Aorta (tissue), 5 donors: Measurements from ENCODE around the gene SLC38A7. TPM values are rescaled to one million over a fixed set of nuclear protein-coding genes. Genes with fewer than 3 reads are reported as not detected.

Experiments used
- ATAC-seq: fragments of 200-7000 bp; cut with Tn5 transposase; one replicate; pipeline ENCODE4 v1.9.1; 2022; ENCODE audit warnings: moderate library complexity; ENCODE audit not compliant: low FRiP score
- DNase-seq, 2 donors: peaks; one replicate each; pipeline ENCODE4 v3.0.0-alpha.2; 2020
- H3K27ac ChIP-seq, 2 donors: one replicate each; pipeline ENCODE4 v1.5.1; 2013; ENCODE audit warnings: low read length in 2 of 2, mild to moderate bottlenecking in 2 of 2, moderate library complexity in 2 of 2, control low read depth in 1 of 2, inconsistent platforms in 1 of 2, low read depth in 1 of 2
- H3K27me3 ChIP-seq, 2 donors: one replicate each; pipeline ENCODE4 v1.6.1; 2013; ENCODE audit warnings: control low read depth in 1 of 2, low read length in 1 of 2, mild to moderate bottlenecking in 1 of 2, moderate library complexity in 1 of 2; ENCODE audit not compliant: insufficient read depth in 2 of 2, control insufficient read depth in 1 of 2
- H3K36me3 ChIP-seq, 2 donors: one replicate each; pipeline ENCODE4 v1.6.1; 2013; ENCODE audit warnings: control low read depth in 1 of 2, low read length in 1 of 2, mild to moderate bottlenecking in 1 of 2; ENCODE audit not compliant: insufficient read depth in 2 of 2, control insufficient read depth in 1 of 2
- H3K4me1 ChIP-seq, 2 donors: one replicate each; pipeline ENCODE4 v1.6.1; 2013; ENCODE audit warnings: low read length in 2 of 2, control low read depth in 1 of 2, mild to moderate bottlenecking in 1 of 2, moderate library complexity in 1 of 2; ENCODE audit not compliant: insufficient read depth in 2 of 2, control insufficient read depth in 1 of 2
- H3K4me3 ChIP-seq, 2 donors: one replicate each; pipeline ENCODE4 v1.5.1; 2013; ENCODE audit warnings: low read length in 2 of 2, control low read depth in 1 of 2, mild to moderate bottlenecking in 1 of 2
- H3K9me3 ChIP-seq: one replicate; pipeline ENCODE4 v1.6.1; 2013; ENCODE audit warnings: mild to moderate bottlenecking, low read length; ENCODE audit not compliant: control insufficient read depth
- WGBS, 2 donors: extraction: QIAGEN DNeasy Blood & Tissue Kit; methylation state at CpG; one replicate each; pipeline ENCODE4 v1.1.7; 2013; 5-methylcytosine and 5-hydroxymethylcytosine counted together
- intact Hi-C, 2 donors: fragments of 100-400 bp; cut with DNase I; formaldehyde crosslinking; loops; one replicate each; pipeline versions ENCODE4 v1.14.2 to v1.15.0; 2022
- polyA plus RNA-seq, 2 donors: library from polyadenylated mRNA; stranded (reverse); fragments of 200-250 nt; gene quantifications; one replicate each; pipeline ENCODE4 v1.2.3, GENCODE V29; 2013
- total RNA-seq, 2 donors: library from RNA; stranded (reverse); fragmentation: NEBNext Ultra II Directional; extraction: Animal tissue kit (Norgen Biotek cat#: 25700); gene quantifications; one replicate each; pipeline ENCODE4 v1.2.1, GENCODE V29; 2021
- donor health status: healthy with polysubstance abuse.
- donor health status: Bipolar disorder and iron deficiency.
- donor health status: DM: no; HTN: no; CAD: no.
- donor health status: DM: no; HTN: no; CAD: no.
- donor health status: DM: yes; HTN: yes; CAD: no.

Gene SLC38A7
- total and polyA plus RNA-seq, 4 donors = 1.5 to 22.9 (median 9.4) TPM

DNA sequence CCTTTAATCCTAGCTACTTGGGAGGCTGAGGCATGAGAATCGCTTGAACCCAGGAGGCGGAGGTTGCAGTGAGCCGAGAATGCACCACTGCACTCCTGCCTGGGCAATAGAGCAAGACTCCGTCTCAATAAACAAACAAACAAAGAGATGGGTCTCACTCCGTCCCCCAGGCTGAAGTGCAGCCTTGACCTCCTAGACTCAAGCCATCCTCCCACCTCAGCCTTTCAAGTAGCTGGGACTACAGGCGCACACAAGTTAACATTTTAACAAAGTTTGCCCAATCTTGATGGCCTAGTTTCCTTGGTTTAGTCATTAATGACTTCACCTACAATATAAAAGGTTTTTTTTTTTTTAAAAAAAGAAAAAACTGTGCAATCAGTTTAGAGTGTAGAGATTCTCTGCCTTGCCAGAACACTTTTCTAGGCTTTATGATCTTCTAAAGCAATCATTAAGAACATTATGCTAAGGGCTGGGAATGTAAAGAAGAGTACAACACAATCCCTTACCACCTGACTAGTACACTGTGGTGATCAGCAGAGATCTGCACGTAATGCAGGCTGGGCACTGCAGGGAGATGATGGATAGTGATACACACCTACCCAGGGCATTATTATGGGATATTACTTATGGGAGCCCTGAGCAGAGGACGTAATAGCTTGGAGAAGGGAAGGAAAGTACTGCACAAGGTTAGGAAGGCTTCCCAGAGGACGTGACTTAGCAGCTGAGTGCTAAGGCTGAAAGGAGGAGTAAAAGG, 42.6 kb upstream of the SLC38A7 start:
- intact Hi-C loops = no loop called here
- ATAC-seq (no peak), DNase-seq (no peak)
- 85 to 91% methylated on average over 9 of the region's 9 CpGs for WGBS, 2 donors
- Histone ChIP-seq H3K4me1 (no peaks in the 10 kb centered on the region), H3K27ac (no peak overlapping the region), H3K9me3 (no peaks in the 10 kb centered on the region), H3K4me3 (no peak overlapping the region), H3K36me3 (peaks cover 0 to 3% of the 10 kb centered on the region in 2 donors), H3K27me3 (no peaks in the 10 kb centered on the region)

DNA sequence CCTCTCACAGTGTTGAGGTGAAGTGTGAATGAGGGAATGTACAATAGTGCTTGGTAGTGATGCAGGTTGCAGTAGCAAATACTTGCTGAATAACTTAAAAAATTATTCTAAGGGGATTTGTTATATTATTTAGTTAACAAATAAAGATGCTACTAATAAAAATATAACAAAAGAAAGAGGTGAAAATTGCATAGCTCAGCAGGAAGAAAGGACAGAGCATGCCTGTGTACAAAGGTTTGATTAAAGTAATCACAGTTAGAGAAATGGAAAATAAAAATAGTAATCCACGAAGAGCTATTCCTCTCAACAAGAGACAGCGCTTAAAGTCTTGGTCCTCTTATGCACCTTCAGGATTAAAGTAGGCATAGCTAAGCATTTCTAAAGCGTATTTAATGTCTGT, 38.5 kb upstream of the SLC38A7 start:
- no peak for ATAC-seq
- H3K9me3 ChIP-seq = no peaks in the 10 kb centered on the region
- no peaks in the 10 kb centered on the region for H3K27me3 ChIP-seq
- no peaks in the 10 kb centered on the region for H3K4me1 ChIP-seq
- no peak for DNase-seq
- H3K4me3 ChIP-seq = no peak overlapping the region
- 31 to 61% methylated on average over 3 of the region's 3 CpGs for WGBS, 2 donors
- H3K36me3 ChIP-seq = peaks cover 4% of the 10 kb centered on the region in 2 donors
- intact Hi-C loops = no loop called here
- no peak overlapping the region for H3K27ac ChIP-seq

GRCh38 chr16:58717994-58718393, 33.4 kb upstream of the SLC38A7 start:
- ATAC-seq (no peak), DNase-seq (no peak)
- WGBS, 2 donors = 93% methylated on average over 13 of the region's 13 CpGs
- Histone ChIP-seq H3K9me3 (no peaks in the 10 kb centered on the region), H3K4me1 (no peaks in the 10 kb centered on the region), H3K36me3 (peaks cover 5 to 6% of the 10 kb centered on the region in 2 donors), H3K27ac (no peak overlapping the region), H3K27me3 (no peaks in the 10 kb centered on the region), H3K4me3 (no peak overlapping the region)
- intact Hi-C loops = no loop called here

GRCh38 chr16:58716468-58716867, 31.9 kb upstream of the SLC38A7 start:
- Histone ChIP-seq H3K9me3 (no peaks in the 10 kb centered on the region), H3K36me3 (peaks cover 5 to 6% of the 10 kb centered on the region in 2 donors), H3K27me3 (no peaks in the 10 kb centered on the region), H3K4me3 (no peak overlapping the region), H3K27ac (no peak overlapping the region), H3K4me1 (no peaks in the 10 kb centered on the region)
- no peak for ATAC-seq
- WGBS, 2 donors = 81 to 89% methylated on average over 8 of the region's 8 CpGs
- no peak for DNase-seq
- intact Hi-C loops = no loop called here

DNA sequence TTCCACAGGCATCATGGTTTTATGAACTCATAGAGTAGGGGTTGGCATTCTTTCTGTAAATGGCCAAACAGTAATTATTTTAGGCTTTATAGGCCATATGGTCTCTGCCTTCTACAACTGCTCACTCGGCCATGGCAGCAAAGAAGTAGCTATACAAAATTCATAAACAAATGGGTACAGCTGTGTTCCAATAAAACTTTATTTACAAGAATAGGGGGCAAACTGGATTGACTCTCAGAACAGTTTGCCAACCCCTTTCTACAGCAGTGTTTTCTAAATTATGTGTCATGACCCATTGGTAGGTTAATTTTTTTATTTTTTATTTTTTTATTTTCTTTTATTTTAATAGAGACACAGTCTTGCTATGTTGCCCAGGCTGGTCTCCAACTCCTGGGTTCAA, 29.2 kb upstream of the SLC38A7 start:
- ATAC-seq = no peak
- WGBS, 2 donors = 94 to 97% methylated on average over 1 of the region's 1 CpG
- Histone ChIP-seq H3K36me3 (peaks cover 6% of the 10 kb centered on the region in 2 donors), H3K4me3 (no peak overlapping the region), H3K9me3 (no peaks in the 10 kb centered on the region), H3K27me3 (no peaks in the 10 kb centered on the region), H3K27ac (no peak overlapping the region), H3K4me1 (no peaks in the 10 kb centered on the region)
- no peak for DNase-seq
- intact Hi-C loops = no loop called here

GRCh38 chr16:58709333-58709732, 24.8 kb upstream of the SLC38A7 start:
- Histone ChIP-seq H3K27me3 (no peaks in the 10 kb centered on the region), H3K9me3 (no peaks in the 10 kb centered on the region), H3K4me3 (no peak overlapping the region), H3K27ac (no peak overlapping the region), H3K4me1 (no peaks in the 10 kb centered on the region), H3K36me3 (peaks cover 0 to 3% of the 10 kb centered on the region in 2 donors)
- ATAC-seq (no peak), DNase-seq (no peak)
- 96% methylated on average over 7 of the region's 7 CpGs for WGBS, 2 donors
- intact Hi-C loops = no loop called here

GRCh38 chr16:58699151-58699550, 14.6 kb upstream of the SLC38A7 start:
- H3K4me1 ChIP-seq = no peaks in the 10 kb centered on the region
- 68 to 73% methylated on average over 4 of the region's 4 CpGs for WGBS, 2 donors
- no peak overlapping the region for H3K27ac ChIP-seq
- H3K27me3 ChIP-seq = peaks cover 0 to 3% of the 10 kb centered on the region in 2 donors
- intact Hi-C loops = no loop called here
- no peaks in the 10 kb centered on the region for H3K36me3 ChIP-seq
- H3K4me3 ChIP-seq = no peak overlapping the region
- no peak for ATAC-seq
- H3K9me3 ChIP-seq = no peaks in the 10 kb centered on the region
- DNase-seq = no peak

- intact Hi-C loops = no loop called here
- H3K27ac ChIP-seq = no peak overlapping the region
- H3K9me3 ChIP-seq = no peaks in the 10 kb centered on the region
- DNase-seq (no peak), ATAC-seq (no peak)
- H3K4me1 ChIP-seq = no peaks in the 10 kb centered on the region
- H3K4me3 ChIP-seq = no peak overlapping the region
- 59 to 60% methylated on average over 1 of the region's 1 CpG for WGBS, 2 donors
- no peaks in the 10 kb centered on the region for H3K36me3 ChIP-seq
- H3K27me3 ChIP-seq = no peaks in the 10 kb centered on the region
These were observed 10.8 kb upstream of the SLC38A7 start for GRCh38 chr16:58695368-58695767.

- no peak for DNase-seq
These were observed 7.9 kb upstream of the SLC38A7 start for GRCh38 chr16:58692450-58692849.

More at GRCh38 chr16:58692450-58692849, 7.9 kb upstream of the SLC38A7 start:
- H3K4me3 ChIP-seq = no peak overlapping the region
- H3K4me1 ChIP-seq = no peaks in the 10 kb centered on the region
- no peak for ATAC-seq
- no peak overlapping the region for H3K27ac ChIP-seq
- intact Hi-C loops = no loop called here
- WGBS, 2 donors = 35 to 95% methylated on average over 1 of the region's 1 CpG
- no peaks in the 10 kb centered on the region for H3K36me3 ChIP-seq
- no peaks in the 10 kb centered on the region for H3K27me3 ChIP-seq
- H3K9me3 ChIP-seq = no peaks in the 10 kb centered on the region
